ENCODE measurements around the gene PDRG1.

- TF ChIP-seq, protein P1, sequence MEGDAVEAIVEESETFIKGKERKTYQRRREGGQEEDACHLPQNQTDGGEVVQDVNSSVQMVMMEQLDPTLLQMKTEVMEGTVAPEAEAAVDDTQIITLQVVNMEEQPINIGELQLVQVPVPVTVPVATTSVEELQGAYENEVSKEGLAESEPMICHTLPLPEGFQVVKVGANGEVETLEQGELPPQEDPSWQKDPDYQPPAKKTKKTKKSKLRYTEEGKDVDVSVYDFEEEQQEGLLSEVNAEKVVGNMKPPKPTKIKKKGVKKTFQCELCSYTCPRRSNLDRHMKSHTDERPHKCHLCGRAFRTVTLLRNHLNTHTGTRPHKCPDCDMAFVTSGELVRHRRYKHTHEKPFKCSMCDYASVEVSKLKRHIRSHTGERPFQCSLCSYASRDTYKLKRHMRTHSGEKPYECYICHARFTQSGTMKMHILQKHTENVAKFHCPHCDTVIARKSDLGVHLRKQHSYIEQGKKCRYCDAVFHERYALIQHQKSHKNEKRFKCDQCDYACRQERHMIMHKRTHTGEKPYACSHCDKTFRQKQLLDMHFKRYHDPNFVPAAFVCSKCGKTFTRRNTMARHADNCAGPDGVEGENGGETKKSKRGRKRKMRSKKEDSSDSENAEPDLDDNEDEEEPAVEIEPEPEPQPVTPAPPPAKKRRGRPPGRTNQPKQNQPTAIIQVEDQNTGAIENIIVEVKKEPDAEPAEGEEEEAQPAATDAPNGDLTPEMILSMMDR (IDR thresholded peaks at IDR 0.05): no peak
- TF ChIP-seq POLR2A (IDR thresholded peaks at IDR 0.05): no peak
These were observed 6.1 kb downstream of the PDRG1 start for GRCh38 chr20:31945785-31946184.
